Naive thymus-derived CD4-positive, alpha-beta T cell (primary cell): ENCODE measurements around the gene PGM5. TPM values are rescaled to one million over a fixed set of nuclear protein-coding genes. Genes with fewer than 3 reads are reported as not detected.

ENCODE experiments used
- ATAC-seq: fragments of 150-1000 bp; cut with Tn5 transposase; 2 replicates; pipeline ENCODE4 v1.10.0; 2021; ENCODE audit warnings: mild to moderate bottlenecking, moderate library complexity
- CTCF ChIA-PET: fragments of 350-600 bp; sonication (Branson Sonifier 250); formaldehyde crosslinking; loops from one replicate; lab custom pipeline; 2021; ENCODE audit warnings: antibody characterized with exemption; lab: Charles Lee
- POLR2A ChIA-PET: fragments of 350-600 bp; sonication (Branson Sonifier 250); formaldehyde crosslinking; loops from one replicate; lab custom pipeline; 2021; ENCODE audit warnings: antibody characterized with exemption, inconsistent platforms; lab: Charles Lee
- DNase-seq, 9 donors: peaks; one replicate each; pipeline versions ENCODE4 v3.0.0 to v3.0.0-alpha.2; 2020 to 2022; ENCODE audit warnings: mixed read lengths in 1 of 9
- H3K27ac ChIP-seq: one replicate; pipeline ENCODE4 v1.7.0; 2013; ENCODE audit warnings: mild to moderate bottlenecking, low read depth, low read length, moderate library complexity
- H3K27me3 ChIP-seq, 2 donors: one replicate each; pipeline ENCODE4 v1.7.0; 2013; ENCODE audit warnings: low read length in 2 of 2, mild to moderate bottlenecking in 2 of 2, moderate library complexity in 2 of 2; ENCODE audit not compliant: control insufficient read depth in 2 of 2, insufficient read depth in 2 of 2
- H3K36me3 ChIP-seq, 3 experiments: 1 replicate in 2 of 3; 2 replicates in 1 of 3; pipeline ENCODE4 v1.7.0; 2013; ENCODE audit warnings: low read length in 3 of 3, mild to moderate bottlenecking in 3 of 3, moderate library complexity in 1 of 3; ENCODE audit not compliant: insufficient read depth in 3 of 3, control insufficient read depth in 2 of 3
- H3K4me1 ChIP-seq, 2 donors: one replicate each; pipeline ENCODE4 v1.7.0; 2013; ENCODE audit warnings: low read length in 2 of 2, mild to moderate bottlenecking in 2 of 2, moderate library complexity in 1 of 2; ENCODE audit not compliant: control insufficient read depth in 2 of 2, insufficient read depth in 2 of 2
- H3K4me3 ChIP-seq: 2 replicates; pipeline ENCODE4 v1.7.0; 2013; ENCODE audit warnings: mild to moderate bottlenecking, low read length
- H3K9me3 ChIP-seq, 3 experiments: 1 replicate in 2 of 3; 2 replicates in 1 of 3; pipeline ENCODE4 v1.7.0; 2013; ENCODE audit warnings: low read length in 3 of 3; ENCODE audit not compliant: control insufficient read depth in 2 of 3
- H3K27ac Mint-ChIP-seq, 9 donors: one replicate each; pipeline ENCODE4 v1.8.0; 2020 to 2022; ENCODE audit warnings: mixed read lengths in 9 of 9, mild to moderate bottlenecking in 8 of 9, moderate library complexity in 5 of 9, inconsistent platforms in 2 of 9
- H3K27me3 Mint-ChIP-seq, 5 donors: one replicate each; pipeline ENCODE4 v1.8.0; 2021 to 2022; ENCODE audit warnings: mixed read lengths in 5 of 5, mild to moderate bottlenecking in 1 of 5
- H3K36me3 Mint-ChIP-seq, 5 donors: one replicate each; pipeline ENCODE4 v1.8.0; 2020 to 2022; ENCODE audit warnings: mixed read lengths in 5 of 5, mild to moderate bottlenecking in 3 of 5, inconsistent platforms in 1 of 5
- H3K4me1 Mint-ChIP-seq, 7 donors: one replicate each; pipeline ENCODE4 v1.8.0; 2020 to 2022; ENCODE audit warnings: mixed read lengths in 7 of 7, mild to moderate bottlenecking in 3 of 7, inconsistent platforms in 1 of 7
- H3K4me3 Mint-ChIP-seq, 10 donors: one replicate each; pipeline ENCODE4 v1.8.0; 2020 to 2022; ENCODE audit warnings: mild to moderate bottlenecking in 10 of 10, mixed read lengths in 10 of 10, moderate library complexity in 6 of 10, inconsistent platforms in 2 of 10
- H3K9me3 Mint-ChIP-seq, 11 donors: one replicate each; pipeline ENCODE4 v1.8.0; 2020 to 2022; ENCODE audit warnings: mixed read lengths in 11 of 11, mild to moderate bottlenecking in 4 of 11, inconsistent platforms in 1 of 11, moderate library complexity in 1 of 11
- intact Hi-C, 2 donors: fragments of 100-400 bp; cut with micrococcal nuclease; formaldehyde crosslinking; loops; one replicate each; pipeline ENCODE4 v1.15.1; 2023
- polyA plus RNA-seq, 2 donors: library from polyadenylated mRNA; unstranded; fragments of 300-500 nt; fragmentation: Illumina TruSeq; gene quantifications; one replicate each; pipeline ENCODE4 v1.2.3, GENCODE V29; 2021
- total RNA-seq, 6 experiments: library from RNA in 5 of 6; stranded (reverse) in 5 of 6; gene quantifications; 1 replicate in 5 of 6; 2 replicates in 1 of 6; pipeline ENCODE4 v1.2.3 and lab custom pipeline; 2021 to 2026

The PGM5 gene
- total and polyA plus RNA-seq, 7 experiments from 2014 or later, result 0.19 to 1.4 TPM; not detected in 5

GRCh38 chr9:68546596-68547390 is 190.4 kb downstream of the PGM5 start:
- POLR2A ChIA-PET, result no interaction called here
- Mint-ChIP-seq H3K4me3 (no peak overlapping the region), H3K27me3 (peaks cover 6 to 23% (median 16%) of the 10 kb centered on the region in 5 donors), H3K9me3 (peaks cover 0 to 2% (median 0%) of the 10 kb centered on the region in 11 donors), H3K4me1 (peaks cover 0 to 10% (median 4%) of the 10 kb centered on the region in 7 donors), H3K27ac (peak overlapping the region in 2 of 9 donors; percentile 40 to 73), H3K36me3 (peaks cover 0 to 2% (median 0%) of the 10 kb centered on the region in 5 donors)
- ATAC-seq (peak; percentile 83), DNase-seq (no peak)
- CTCF ChIA-PET, result no interaction called here
- H3K36me3 ChIP-seq, result no peaks in the 10 kb centered on the region
- no peak overlapping the region for H3K4me3 ChIP-seq
- intact Hi-C loops, result no loop called here
- peaks cover 0 to 3% of the 10 kb centered on the region in 2 donors for H3K27me3 ChIP-seq
- H3K4me1 ChIP-seq, result no peaks in the 10 kb centered on the region
- H3K27ac ChIP-seq, result no peak overlapping the region
- no peaks in the 10 kb centered on the region for H3K9me3 ChIP-seq

GRCh38 chr9:68547417-68547816 is 191.0 kb downstream of the PGM5 start:
- no peaks in the 10 kb centered on the region for H3K4me1 ChIP-seq
- no peak overlapping the region for H3K27ac ChIP-seq

GRCh38 chr9:68548241-68548640 is 191.8 kb downstream of the PGM5 start:
- DNase-seq (no peak), ATAC-seq (no peak)
- ChIA-PET CTCF (no interaction called here), POLR2A (no interaction called here)
- Histone ChIP-seq H3K4me3 (no peak overlapping the region), H3K36me3 (no peaks in the 10 kb centered on the region), H3K4me1 (no peaks in the 10 kb centered on the region), H3K9me3 (no peaks in the 10 kb centered on the region), H3K27me3 (peaks cover 0 to under 1% of the 10 kb centered on the region in 2 donors), H3K27ac (no peak overlapping the region)
- H3K4me3 Mint-ChIP-seq, result no peak overlapping the region
- peaks cover 0 to 10% (median 4%) of the 10 kb centered on the region in 7 donors for H3K4me1 Mint-ChIP-seq
- peaks cover 7 to 31% (median 23%) of the 10 kb centered on the region in 5 donors for H3K27me3 Mint-ChIP-seq
- H3K9me3 Mint-ChIP-seq, result peaks cover 0 to 2% (median 0%) of the 10 kb centered on the region in 11 donors
- H3K36me3 Mint-ChIP-seq, result peaks cover 0 to 2% (median 0%) of the 10 kb centered on the region in 5 donors
- intact Hi-C loops, result no loop called here
- H3K27ac Mint-ChIP-seq, result no peak overlapping the region

More at GRCh38 chr9:68547417-68547816, 191.0 kb downstream of the PGM5 start:
- intact Hi-C loops, result no loop called here
- no peaks in the 10 kb centered on the region for H3K9me3 ChIP-seq
- no peak for DNase-seq
- Mint-ChIP-seq H3K9me3 (peaks cover 0 to 2% (median 0%) of the 10 kb centered on the region in 11 donors), H3K36me3 (peaks cover 0 to 2% (median 0%) of the 10 kb centered on the region in 5 donors), H3K4me1 (peaks cover 0 to 10% (median 4%) of the 10 kb centered on the region in 7 donors), H3K27ac (no peak overlapping the region), H3K27me3 (peaks cover 10 to 24% (median 18%) of the 10 kb centered on the region in 5 donors), H3K4me3 (no peak overlapping the region)
- peak; percentile 39 for ATAC-seq
- no peaks in the 10 kb centered on the region for H3K36me3 ChIP-seq
- H3K4me3 ChIP-seq, result no peak overlapping the region
- ChIA-PET CTCF (no interaction called here), POLR2A (no interaction called here)
- peaks cover 0 to 3% of the 10 kb centered on the region in 2 donors for H3K27me3 ChIP-seq

- no peaks in the 10 kb centered on the region for H3K9me3 Mint-ChIP-seq
- peaks cover 0 to 8% (median 4%) of the 10 kb centered on the region in 7 donors for H3K4me1 Mint-ChIP-seq
- no peaks in the 10 kb centered on the region for H3K9me3 ChIP-seq
- no peaks in the 10 kb centered on the region for H3K36me3 ChIP-seq
- DNase-seq (no peak), ATAC-seq (peak; percentile 36)
- H3K27ac ChIP-seq, result no peak overlapping the region
- CTCF ChIA-PET, result no interaction called here
- no peak overlapping the region for H3K27ac Mint-ChIP-seq
- H3K27me3 ChIP-seq, result no peaks in the 10 kb centered on the region
- H3K36me3 Mint-ChIP-seq, result no peaks in the 10 kb centered on the region
- H3K4me3 Mint-ChIP-seq, result no peak overlapping the region
- H3K4me1 ChIP-seq, result no peaks in the 10 kb centered on the region
- no peak overlapping the region for H3K4me3 ChIP-seq
- intact Hi-C loops, result no loop called here
- POLR2A ChIA-PET, result no interaction called here
- peaks cover 4 to 36% (median 19%) of the 10 kb centered on the region in 5 donors for H3K27me3 Mint-ChIP-seq
Measured at GRCh38 chr9:68551191-68551590, 194.8 kb downstream of the PGM5 start.

- Mint-ChIP-seq H3K9me3 (no peaks in the 10 kb centered on the region), H3K27ac (no peak overlapping the region), H3K36me3 (no peaks in the 10 kb centered on the region), H3K4me3 (no peak overlapping the region), H3K27me3 (peaks cover 4 to 37% (median 31%) of the 10 kb centered on the region in 5 donors), H3K4me1 (peaks cover 0 to 1% (median 0%) of the 10 kb centered on the region in 7 donors)
- CTCF ChIA-PET, result no interaction called here
- no peaks in the 10 kb centered on the region for H3K36me3 ChIP-seq
- DNase-seq, result no peak
- H3K27ac ChIP-seq, result no peak overlapping the region
- no peaks in the 10 kb centered on the region for H3K4me1 ChIP-seq
- no peak for ATAC-seq
- H3K4me3 ChIP-seq, result no peak overlapping the region
- no peaks in the 10 kb centered on the region for H3K27me3 ChIP-seq
- no peaks in the 10 kb centered on the region for H3K9me3 ChIP-seq
- POLR2A ChIA-PET, result no interaction called here
- intact Hi-C loops, result no loop called here
Measured at GRCh38 chr9:68552700-68553476, 196.5 kb downstream of the PGM5 start.

- no peaks in the 10 kb centered on the region for H3K36me3 Mint-ChIP-seq
Measured at GRCh38 chr9:68555437-68556150, 199.2 kb downstream of the PGM5 start.

More at GRCh38 chr9:68555437-68556150, 199.2 kb downstream of the PGM5 start:
- ChIA-PET CTCF (no interaction called here), POLR2A (no interaction called here)
- Histone ChIP-seq H3K27me3 (no peaks in the 10 kb centered on the region), H3K27ac (no peak overlapping the region), H3K36me3 (no peaks in the 10 kb centered on the region), H3K4me3 (no peak overlapping the region), H3K4me1 (peaks cover 0 to 4% of the 10 kb centered on the region in 2 donors), H3K9me3 (no peaks in the 10 kb centered on the region)
- intact Hi-C loops, result no loop called here
- H3K27me3 Mint-ChIP-seq, result peaks cover 4 to 34% (median 31%) of the 10 kb centered on the region in 5 donors
- H3K4me1 Mint-ChIP-seq, result peaks cover 0 to 12% (median 6%) of the 10 kb centered on the region in 7 donors
- no peaks in the 10 kb centered on the region for H3K9me3 Mint-ChIP-seq
- no peak for ATAC-seq
- H3K4me3 Mint-ChIP-seq, result no peak overlapping the region
- DNase-seq, result no peak
- H3K27ac Mint-ChIP-seq, result no peak overlapping the region
